ENCODE results near the gene CYTH1. TPM values are rescaled to one million over a fixed set of nuclear protein-coding genes. Genes with fewer than 3 reads are reported as not detected.

Gene CYTH1
- total and polyA plus RNA-seq, 10 donors, result 66.9 to 169 (median 131) TPM

GRCh38 chr17:78682363-78682762, 99.7 kb downstream of the CYTH1 start:
- Histone ChIP-seq H3K4me1 (peaks cover 0 to 7% (median 2%) of the 10 kb centered on the region in 6 donors), H3K27ac (no peak overlapping the region), H3K27me3 (replicated peaks in 1 of 7) (no peaks in the 10 kb centered on the region), H3K9me3 (no peaks in the 10 kb centered on the region), H3K4me3 (no peak overlapping the region), H3K36me3 (peaks cover 6 to 99% (median 67%) of the 10 kb centered on the region in 6 donors)
- intact Hi-C loops (cut with DNase I; ENCODE audit: low total_unique reads), result no loop called here
- peak in 1 of 3 donors; percentile 40 for TF ChIP-seq POLR2AphosphoS5 (IDR thresholded peaks at IDR 0.05)
- TF ChIP-seq POLR2A (IDR thresholded peaks at IDR 0.05), result no peak
- TF ChIP-seq, protein P1, sequence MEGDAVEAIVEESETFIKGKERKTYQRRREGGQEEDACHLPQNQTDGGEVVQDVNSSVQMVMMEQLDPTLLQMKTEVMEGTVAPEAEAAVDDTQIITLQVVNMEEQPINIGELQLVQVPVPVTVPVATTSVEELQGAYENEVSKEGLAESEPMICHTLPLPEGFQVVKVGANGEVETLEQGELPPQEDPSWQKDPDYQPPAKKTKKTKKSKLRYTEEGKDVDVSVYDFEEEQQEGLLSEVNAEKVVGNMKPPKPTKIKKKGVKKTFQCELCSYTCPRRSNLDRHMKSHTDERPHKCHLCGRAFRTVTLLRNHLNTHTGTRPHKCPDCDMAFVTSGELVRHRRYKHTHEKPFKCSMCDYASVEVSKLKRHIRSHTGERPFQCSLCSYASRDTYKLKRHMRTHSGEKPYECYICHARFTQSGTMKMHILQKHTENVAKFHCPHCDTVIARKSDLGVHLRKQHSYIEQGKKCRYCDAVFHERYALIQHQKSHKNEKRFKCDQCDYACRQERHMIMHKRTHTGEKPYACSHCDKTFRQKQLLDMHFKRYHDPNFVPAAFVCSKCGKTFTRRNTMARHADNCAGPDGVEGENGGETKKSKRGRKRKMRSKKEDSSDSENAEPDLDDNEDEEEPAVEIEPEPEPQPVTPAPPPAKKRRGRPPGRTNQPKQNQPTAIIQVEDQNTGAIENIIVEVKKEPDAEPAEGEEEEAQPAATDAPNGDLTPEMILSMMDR (IDR thresholded peaks at IDR 0.05 in 8 of 11, conservative IDR thresholded peaks at IDR 0.05 in 3 of 11), result no peak
- no peak for DNase-seq
- 69 to 90% (median 81%) methylated on average over 2 of the region's 2 CpGs for WGBS, 5 donors

DNA sequence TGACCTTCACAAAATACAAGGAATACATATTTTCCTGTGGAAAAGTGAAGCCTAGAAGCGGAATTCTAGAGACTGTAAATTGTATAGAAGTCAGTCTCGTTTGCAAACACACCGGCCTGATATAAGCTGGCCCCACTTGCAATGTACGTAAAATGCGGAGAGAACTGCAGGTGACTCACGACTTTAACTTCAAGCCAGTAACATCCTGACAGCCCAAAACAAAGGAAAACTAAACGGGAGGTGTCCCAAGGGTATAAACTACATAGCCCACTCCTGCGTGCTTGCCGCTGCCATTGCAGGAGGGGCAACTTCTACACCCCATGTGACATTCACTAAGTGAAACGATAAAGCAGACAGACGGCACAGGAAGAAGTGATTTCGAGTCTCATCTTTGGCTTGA, 101.6 kb downstream of the CYTH1 start:
- TF ChIP-seq, protein P1 (IDR thresholded peaks at IDR 0.05 in 8 of 11, conservative IDR thresholded peaks at IDR 0.05 in 3 of 11), result no peak
- no peak for TF ChIP-seq POLR2AphosphoS5 (IDR thresholded peaks at IDR 0.05)
- no peak for TF ChIP-seq POLR2A (IDR thresholded peaks at IDR 0.05)
- 91 to 95% (median 93%) methylated on average over 12 of the region's 12 CpGs for WGBS, 5 donors
- no peak overlapping the region for H3K4me3 ChIP-seq
- intact Hi-C loops (cut with DNase I; ENCODE audit: low total_unique reads), result no loop called here
- peak; percentile 6 for DNase-seq
- no peak overlapping the region for H3K27ac ChIP-seq
- peaks cover 8 to 99% (median 71%) of the 10 kb centered on the region in 6 donors for H3K36me3 ChIP-seq
- no peaks in the 10 kb centered on the region for H3K9me3 ChIP-seq
- no peaks in the 10 kb centered on the region for H3K27me3 ChIP-seq (replicated peaks in 1 of 7)
- H3K4me1 ChIP-seq, result peaks cover 0 to 11% (median 4%) of the 10 kb centered on the region in 6 donors

- WGBS, 5 donors, result 92 to 97% (median 93%) methylated on average over 23 to 24 of the region's 24 CpGs
- H3K4me3 ChIP-seq, result no peak overlapping the region
- H3K27ac ChIP-seq, result no peak overlapping the region
- no peaks in the 10 kb centered on the region for H3K9me3 ChIP-seq
- intact Hi-C loops (cut with DNase I; ENCODE audit: low total_unique reads), result no loop called here
- H3K27me3 ChIP-seq (replicated peaks in 1 of 7), result no peaks in the 10 kb centered on the region
- TF ChIP-seq POLR2A (IDR thresholded peaks at IDR 0.05) (no peak), POLR2AphosphoS5 (IDR thresholded peaks at IDR 0.05) (no peak)
- TF ChIP-seq, protein P1 (IDR thresholded peaks at IDR 0.05 in 8 of 11, conservative IDR thresholded peaks at IDR 0.05 in 3 of 11), result no peak
- peaks cover 0 to 11% (median 4%) of the 10 kb centered on the region in 6 donors for H3K4me1 ChIP-seq
- peak; percentile 25 for DNase-seq
- H3K36me3 ChIP-seq, result peaks cover 9 to 100% (median 74%) of the 10 kb centered on the region in 6 donors
Observed at GRCh38 chr17:78679495-78680395, 102.3 kb downstream of the CYTH1 start.

DNA sequence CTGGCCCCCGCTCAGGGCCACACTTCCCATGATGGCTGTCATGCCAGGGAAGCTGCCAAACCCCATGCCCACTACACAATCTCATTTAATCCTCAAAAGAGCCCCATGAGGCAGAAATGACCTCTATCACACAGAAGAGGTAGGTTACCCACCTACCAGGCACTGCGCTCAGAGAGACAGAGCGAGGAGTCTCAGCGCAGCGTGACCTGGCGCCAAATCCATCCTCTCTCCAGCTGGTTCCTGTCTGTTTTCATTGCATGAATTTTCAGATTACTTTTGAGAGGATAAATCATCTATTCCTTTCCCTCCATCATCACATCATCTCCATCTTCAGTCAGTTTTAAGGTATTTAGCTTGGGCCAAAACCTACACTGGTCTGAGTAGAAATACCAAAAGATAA, 103.4 kb downstream of the CYTH1 start:
- TF ChIP-seq, protein P1 (IDR thresholded peaks at IDR 0.05 in 8 of 11, conservative IDR thresholded peaks at IDR 0.05 in 3 of 11), result no peak
- TF ChIP-seq POLR2A (IDR thresholded peaks at IDR 0.05) (no peak), POLR2AphosphoS5 (IDR thresholded peaks at IDR 0.05) (no peak)
- Histone ChIP-seq H3K9me3 (no peaks in the 10 kb centered on the region), H3K27ac (no peak overlapping the region), H3K4me1 (peaks cover 0 to 11% (median 4%) of the 10 kb centered on the region in 6 donors), H3K4me3 (no peak overlapping the region), H3K36me3 (peaks cover 9 to 100% (median 79%) of the 10 kb centered on the region in 6 donors), H3K27me3 (replicated peaks in 1 of 7) (no peaks in the 10 kb centered on the region)
- DNase-seq, result peak; percentile 12
- intact Hi-C loops (cut with DNase I; ENCODE audit: low total_unique reads), result no loop called here
- WGBS, 5 donors, result 97 to 100% (median 99%) methylated on average over 6 of the region's 6 CpGs

Data from spleen (tissue), 11 donors.